Embryonic facial prominence (tissue), 1 donor: ENCODE measurements around the gene GRID2.
"Not testable (repeated sequence)": the region's sequence is repeated elsewhere in the genome, so short reads cannot be mapped to it uniquely, and the experiment has no call there.

Source experiments
- DNase-seq: peaks from one replicate; pipeline ENCODE4 v3.0.0-alpha.2; 2016; ENCODE audit errors: extremely low spot score

The GRID2 gene

DNA sequence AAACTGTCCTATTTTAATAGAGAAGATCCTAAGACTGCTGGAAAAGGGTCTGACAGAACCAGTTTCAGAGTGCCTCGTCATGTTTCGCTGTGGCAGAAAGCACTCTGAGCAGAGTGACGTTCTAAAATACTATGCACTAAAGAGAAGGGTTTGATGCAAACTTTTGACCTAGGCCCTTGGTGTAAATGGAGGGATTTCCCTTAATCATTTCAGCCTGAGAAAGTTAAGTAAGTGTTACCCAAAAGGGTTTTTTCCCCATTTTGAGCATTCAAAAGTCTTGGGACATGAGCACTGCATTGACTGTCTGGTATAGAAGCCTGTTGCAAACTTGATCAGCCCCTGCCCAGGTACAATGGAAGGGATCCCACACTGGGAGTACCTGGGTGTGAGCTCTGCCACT lies 1367.3 kb downstream of the GRID2 start:
- DNase-seq = no peak

DNA sequence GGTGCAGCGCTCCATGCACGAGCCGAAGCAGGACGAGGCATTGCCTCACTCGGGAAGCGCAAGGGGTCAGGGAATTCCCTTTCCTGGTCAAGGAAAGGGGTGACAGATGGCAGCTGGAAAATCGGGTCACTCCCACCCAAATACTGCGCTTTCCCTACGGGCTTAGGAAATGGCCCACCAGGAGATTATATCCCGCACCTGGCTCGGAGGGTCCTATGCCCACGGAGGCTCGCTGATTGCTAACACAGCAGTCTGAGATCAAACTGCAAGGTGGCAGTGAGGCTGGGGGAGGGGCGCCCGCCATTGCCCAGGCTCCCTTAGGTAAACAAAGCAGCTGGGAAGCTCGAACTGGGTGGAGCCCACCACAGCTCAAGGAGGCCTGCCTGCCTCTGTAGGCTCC lies 1373.2 kb downstream of the GRID2 start:
- not testable (repeated sequence) for DNase-seq

DNA sequence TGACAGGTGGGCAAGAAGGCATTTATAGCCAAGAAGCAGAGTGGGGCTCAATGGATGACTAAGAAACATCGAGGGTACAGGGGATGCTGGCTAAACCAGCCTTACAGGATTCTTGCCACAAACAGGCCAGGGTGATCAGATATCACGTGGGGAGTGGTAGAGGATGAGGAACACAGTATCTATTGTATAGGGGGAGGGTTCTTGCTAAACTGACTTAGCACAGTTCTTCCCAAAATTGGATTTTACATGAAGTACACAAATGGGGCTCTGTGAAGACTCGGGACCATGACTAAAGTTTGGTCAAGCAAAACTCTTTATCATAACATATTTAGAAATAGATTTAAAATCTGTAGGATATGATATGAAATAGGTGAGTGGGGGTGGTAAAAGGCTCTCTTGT lies 1380.8 kb downstream of the GRID2 start:
- no peak for DNase-seq

DNA sequence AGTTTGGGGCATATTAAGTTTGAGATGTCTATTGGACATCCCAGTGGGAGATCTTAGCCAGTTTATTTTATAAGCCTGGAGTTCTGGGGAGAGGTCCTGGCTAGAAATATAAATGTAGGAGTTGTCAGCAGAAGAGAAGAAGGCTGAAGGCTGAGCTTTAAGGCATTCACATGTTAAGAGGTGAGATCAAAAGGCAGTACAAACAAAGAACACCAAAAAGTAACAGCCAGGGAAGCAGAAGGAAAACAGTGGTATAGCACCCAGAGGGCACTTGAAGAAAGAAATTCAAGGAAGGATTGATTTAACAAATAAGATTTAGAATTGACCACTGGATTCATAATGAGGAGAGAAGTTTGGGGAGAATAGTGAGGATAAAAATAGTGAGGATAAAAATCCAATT lies 1383.5 kb downstream of the GRID2 start:
- no peak for DNase-seq

DNA sequence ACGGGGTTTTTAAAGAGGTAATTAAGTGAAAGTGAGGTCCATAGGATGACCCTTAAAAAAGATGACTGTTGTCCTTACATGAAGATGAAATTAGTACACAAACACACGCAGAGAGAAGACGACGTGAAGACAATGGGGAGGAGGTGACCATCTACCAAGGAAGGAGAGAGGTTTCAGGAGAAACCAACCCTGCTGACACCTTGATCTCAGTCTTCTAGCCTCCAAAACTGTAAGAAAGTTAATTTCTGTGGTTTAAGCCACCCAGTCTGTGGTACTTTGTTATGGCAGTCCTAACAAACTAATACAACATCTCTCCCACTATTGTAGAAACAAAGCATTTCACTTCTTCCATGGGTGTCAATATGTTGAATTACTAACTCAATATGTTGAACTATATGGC lies 1385.2 kb downstream of the GRID2 start:
- no peak for DNase-seq

DNA sequence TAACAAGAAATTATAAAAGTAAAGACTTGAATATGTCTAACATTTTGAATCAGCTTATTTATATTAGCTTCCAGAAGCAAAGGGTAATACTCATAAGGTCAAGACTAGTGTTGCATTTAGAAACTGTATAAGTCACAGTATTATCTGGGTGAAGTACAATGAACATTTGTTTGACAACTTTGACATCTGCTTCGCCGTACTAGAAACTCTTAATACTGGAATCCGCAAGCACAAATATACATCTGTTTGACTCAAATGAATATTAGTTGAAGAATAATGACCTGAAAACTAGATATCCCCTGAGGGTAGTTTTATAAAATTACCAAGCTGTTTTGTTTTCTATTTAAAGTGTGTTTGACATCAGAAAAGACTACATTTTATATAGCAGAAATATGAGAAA lies 1389.4 kb downstream of the GRID2 start:
- no peak for DNase-seq

DNA sequence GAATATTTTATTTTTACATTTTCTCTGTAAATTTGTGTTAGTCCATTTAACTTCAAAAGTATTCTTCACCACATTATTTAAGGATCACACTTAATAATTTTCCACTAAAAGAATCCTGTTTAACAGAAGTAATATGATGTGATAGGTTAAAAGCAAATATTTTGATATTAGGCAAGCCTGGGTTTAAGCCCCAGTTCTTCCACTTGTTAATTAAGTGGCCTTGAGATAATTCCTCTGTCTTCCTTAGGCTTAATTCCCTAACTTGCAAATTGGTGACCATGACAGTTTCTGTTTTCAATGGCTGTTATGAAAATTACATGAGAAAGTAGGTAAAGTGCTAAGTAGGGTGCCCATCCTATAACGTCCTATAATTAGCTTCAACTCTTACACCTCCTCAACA lies 1394.9 kb downstream of the GRID2 start:
- DNase-seq = no peak

DNA sequence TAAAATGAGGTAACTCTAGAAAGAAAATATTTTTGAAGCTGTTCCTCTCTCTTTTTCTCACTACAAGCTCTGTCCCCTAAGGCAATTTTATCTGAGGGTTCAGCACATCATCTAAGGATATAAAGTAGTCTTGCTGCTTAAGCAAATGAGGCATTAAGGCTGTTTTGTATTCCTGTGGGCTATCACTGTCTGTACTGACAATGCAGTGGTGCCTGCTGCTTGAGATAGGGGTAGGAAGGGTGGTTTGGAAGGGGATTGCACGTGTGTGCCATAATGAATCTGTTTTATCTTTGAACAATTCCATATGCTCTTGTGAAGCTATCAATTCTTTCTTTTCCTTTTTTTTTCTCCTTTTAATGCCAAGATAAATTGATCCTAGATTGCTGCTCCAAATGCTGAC lies 1396.8 kb downstream of the GRID2 start:
- DNase-seq = no peak

DNA sequence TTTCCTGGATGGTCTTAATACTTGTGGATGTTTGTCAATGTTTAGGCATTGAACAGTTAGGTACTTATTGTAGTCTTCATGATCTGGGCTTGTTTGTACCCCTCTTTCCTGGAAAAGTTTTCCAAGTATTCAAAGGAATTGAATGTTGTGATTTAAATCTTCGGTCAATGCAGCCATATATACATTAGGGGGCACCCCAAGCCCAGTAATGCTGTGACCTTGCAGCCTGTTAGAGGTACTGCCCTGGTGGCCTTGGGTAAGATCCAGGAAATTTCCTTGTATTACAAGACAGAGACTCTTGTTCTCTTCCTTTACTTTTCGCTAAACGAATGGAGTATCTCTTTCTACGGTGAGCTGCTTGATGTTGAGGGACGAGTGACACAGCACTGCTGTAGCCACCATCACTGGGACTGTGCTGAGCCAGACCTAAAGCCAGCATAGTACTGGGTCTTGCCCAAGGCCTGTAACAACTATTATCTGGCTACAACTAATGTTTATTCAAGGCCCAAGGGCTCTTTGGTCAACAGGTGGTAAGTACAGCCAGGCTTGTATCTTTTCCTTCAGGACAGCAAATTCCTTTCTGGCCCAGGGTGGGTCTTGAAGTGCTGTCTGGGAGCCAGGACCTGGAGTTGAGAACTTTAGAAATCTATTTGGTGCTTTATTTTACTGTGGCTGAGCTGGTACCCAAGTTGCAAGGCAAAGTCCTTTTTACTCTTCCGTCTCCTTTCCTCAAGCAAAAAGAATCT lies 1406.5 kb downstream of the GRID2 start:
- no peak for DNase-seq

DNA sequence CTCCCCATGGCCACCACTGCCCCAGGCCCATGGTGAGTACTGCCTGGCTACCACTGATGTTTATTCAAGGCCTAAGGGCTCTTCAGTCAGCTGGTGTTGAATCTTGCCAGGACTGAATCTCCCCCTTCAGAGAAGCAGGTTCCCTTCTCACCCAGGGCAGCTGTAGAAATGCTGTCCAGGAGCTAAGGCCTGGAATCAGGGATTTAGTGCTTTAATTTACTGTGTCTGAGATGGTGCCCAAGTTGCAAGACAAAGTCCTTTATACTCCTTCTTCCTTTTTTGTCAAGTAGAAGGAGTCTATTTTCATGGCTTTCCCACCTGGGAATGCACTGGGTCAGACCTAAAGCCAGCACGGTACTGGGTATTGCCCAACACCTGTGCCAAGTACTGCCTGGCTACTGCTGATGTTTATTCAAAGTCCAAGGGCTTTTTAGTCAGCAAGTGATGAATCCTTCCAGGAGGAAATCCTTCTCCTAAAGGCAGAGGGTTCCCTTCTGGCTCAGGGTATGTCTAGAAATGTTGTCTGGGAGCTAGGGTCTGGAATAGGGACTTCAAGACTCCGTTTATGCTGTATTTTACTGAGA lies 1407.2 kb downstream of the GRID2 start:
- DNase-seq = no peak

DNA sequence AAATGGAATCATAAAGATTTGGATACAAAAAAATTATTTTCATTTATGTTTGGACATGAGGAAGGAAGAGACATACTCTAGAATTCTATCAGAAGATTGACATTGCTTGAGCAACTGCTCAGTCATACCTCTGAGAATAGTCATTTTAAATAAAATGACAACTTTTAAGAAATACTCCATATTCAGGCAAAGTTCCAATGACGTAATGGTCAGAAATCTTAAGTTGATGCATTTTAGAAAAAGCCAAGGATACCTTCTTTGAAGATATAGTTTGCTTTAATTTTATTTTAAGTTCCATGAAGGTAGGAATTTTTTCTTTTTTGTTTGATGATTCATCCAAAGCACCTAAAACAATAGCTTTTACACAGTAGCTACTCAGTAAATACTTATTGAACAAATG lies 1414.5 kb downstream of the GRID2 start:
- no peak for DNase-seq

DNA sequence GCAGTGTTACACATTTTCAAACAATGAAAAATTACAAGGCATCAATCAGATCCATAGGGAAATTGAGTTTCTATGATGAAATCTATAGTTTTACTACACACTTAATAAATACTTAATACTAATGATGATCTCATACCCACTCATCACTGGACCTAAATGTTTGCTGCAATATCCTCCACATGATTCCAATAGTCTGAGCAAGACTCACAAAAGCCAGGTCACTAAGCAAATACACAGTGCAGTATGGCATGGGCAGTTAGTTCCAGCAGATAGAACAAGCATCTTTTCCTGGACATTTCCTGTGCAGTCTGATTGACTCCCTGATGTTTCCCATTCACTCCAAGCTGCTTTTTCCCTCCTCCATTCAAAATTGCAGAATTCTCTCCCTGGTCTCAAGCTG lies 1415.8 kb downstream of the GRID2 start:
- no peak for DNase-seq

DNA sequence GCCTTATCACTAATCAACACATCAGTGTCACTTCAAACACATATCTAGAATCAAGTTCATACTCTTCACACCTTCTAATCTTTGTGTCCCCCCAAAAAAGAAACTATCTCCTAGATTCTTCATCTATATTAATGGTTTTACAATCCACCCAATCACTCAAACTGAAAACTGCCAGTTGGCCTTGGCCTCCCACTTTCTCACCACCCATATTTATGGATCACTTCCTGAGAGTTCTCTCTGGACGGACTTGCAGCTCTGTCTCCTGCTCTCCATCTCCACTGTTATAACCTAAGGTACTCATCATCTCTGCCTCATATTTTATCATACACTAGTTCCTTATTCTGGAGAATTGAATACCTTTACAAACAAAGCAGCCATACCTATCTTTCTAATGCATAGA lies 1418.7 kb downstream of the GRID2 start:
- no peak for DNase-seq

DNA sequence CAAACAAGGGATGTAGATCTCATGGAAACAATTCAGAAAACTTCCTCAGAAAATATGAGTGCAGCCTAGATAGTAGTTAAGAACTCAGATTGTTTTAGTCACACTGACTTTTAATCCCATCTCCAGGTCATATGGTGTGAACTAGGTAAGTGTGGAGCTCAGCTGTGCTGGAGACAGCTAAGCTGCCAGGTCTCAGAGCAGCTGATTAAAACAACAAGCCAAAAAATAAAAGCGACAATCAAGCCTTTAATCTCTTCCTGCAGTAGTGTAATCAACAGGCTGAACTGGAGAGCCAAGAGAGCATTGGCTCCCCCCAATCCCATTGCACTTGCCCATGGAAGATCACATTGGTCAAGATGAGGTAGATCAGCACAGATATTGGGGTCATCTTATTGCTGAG lies 1426.5 kb downstream of the GRID2 start:
- DNase-seq = no peak

DNA sequence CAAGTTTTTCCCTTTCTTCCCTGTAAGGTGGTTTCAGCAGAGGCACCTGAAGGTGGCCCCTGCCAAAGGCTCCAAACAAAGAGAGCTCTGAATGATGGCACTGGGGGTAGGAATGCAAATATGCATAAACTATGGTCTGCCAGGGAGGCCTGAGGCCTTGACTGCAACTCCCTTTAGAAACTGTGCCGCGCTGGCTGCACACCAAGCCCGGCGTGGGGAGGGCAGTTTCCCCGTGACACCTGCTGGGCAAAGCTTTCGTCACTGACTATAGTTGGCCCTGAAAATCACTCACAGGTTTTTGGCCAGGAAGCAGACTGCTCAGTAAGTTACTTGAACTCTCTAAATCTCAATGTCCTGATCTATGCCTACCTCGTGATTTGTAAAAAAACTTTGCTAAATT lies 1427.0 kb downstream of the GRID2 start:
- DNase-seq = no peak

DNA sequence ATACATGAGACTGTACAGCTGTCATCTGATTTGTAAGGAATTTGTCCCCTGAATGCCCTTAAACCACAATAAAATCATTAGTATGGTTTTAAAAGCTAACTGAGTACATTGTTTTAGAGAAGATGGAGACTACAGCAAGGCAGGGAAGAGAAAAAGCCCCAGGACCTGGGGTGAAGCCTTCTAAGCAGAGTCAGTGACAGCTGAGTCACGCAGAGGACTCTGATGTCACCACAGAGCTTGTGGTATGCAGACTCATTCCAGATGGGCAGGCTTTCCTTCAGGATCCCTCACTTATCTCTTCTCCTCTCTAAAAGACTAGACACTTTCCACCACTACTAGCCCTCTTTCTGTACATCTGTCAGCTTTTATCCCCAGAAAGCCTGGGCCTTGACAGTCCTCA lies 1427.7 kb downstream of the GRID2 start:
- DNase-seq = no peak

DNA sequence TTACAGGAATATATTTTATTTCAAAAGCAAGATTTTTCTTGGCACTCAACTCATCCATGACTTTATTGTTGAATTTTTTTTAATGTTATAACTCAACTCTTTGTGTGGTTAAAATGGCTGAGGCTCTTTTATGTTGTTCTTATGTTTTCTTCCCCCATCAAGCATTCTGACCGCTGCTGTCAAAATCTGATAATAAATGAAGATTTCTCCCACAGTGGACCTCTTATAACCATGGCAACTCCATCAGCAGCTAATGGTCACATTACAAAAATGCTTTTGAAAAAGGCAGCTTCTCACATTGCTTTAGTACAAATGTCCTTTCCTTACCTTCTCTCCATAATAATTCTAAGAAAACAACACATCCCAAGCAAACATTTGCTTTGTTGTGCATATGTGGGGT lies 1428.7 kb downstream of the GRID2 start:
- no peak for DNase-seq

DNA sequence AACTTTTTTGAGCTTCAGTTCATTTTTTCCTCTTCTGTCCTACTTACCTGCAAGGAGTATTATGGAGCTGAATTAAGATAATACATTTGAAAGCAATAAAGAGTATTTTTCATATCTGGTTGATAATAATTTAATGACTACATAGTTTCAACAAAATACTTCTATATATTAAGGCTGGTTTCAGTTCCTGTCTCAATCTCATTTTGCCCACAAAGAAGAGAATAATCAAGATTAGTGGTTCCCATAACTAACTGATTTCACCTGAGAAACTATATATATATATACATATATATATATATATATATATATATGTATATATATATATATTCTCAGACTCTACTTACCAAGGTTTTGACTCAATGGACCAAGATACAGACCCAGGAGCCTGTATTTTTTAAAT lies 1437.1 kb downstream of the GRID2 start:
- DNase-seq = no peak

DNA sequence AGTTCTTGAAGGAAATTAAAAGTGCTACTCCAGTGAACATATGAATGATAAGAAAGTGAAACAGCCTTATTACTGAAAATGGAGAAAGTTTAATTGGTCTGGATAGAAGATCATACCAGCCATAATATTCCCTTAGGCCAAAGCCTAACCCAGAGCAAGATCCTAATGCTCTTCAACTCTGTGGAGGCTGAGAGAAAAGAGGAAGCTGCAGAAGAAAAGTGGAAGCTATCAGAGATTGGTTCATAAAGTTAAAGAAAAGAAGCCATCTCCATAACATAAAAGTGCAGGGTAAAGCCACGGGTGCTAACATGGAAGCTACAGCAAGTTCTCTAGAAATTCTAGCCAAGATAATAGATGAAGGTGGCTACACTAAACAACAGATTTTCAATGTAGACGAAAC lies 1439.3 kb downstream of the GRID2 start:
- no peak for DNase-seq

DNA sequence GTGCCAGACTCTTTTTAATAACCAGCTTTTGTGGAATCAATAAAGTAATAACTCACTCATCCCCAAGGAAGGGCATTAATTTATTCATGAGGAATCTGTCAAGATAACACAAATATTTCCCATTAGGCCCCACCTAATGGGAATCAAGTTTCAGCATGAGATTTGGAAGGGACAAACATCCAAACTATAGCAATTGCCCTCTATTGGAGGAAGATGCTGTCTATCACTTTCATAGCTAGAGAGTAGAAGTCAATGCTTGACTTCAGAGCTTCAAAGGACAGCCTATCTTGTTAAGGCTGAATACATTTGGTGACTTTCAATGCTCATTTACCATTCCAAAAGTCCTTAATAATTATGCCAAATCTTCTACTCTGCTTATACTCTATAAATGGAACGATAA lies 1439.9 kb downstream of the GRID2 start:
- DNase-seq = no peak

DNA sequence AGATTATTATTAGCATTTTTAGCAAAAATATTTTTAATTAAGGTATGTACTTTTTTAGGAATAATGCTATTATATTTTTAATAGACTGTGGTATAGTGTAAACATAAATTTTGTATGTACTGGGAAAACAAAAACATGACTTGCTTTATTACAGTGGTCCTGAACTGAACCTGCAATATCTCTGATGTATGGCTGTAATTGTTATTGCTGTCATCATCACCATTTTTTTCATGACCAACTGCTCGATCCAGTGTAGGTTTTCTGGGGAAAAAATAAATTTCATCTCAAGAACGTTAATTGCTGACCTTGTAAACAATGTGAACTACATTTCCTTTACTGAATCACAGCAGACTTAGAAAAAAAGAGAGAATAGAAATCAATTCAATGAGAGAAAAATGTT lies 1441.2 kb downstream of the GRID2 start:
- DNase-seq = no peak

DNA sequence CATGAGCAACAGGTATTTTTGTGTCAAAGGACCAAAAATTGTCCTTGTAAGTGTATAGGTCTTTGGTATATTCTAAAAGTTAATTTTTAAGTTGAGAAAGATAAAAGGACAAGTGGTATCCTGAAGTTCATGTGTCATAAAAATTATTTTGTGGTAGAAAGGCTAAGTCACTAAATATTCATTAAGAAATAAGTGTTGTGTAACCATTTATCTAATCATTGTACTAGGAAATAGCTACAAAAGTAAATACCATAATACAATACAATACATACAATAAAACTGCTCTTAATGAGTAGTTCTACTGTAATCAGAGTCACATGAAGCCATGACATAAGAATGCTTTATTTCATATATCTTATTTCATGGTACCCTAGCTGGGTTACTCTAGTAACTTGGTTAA lies 1442.3 kb downstream of the GRID2 start:
- DNase-seq = no peak

DNA sequence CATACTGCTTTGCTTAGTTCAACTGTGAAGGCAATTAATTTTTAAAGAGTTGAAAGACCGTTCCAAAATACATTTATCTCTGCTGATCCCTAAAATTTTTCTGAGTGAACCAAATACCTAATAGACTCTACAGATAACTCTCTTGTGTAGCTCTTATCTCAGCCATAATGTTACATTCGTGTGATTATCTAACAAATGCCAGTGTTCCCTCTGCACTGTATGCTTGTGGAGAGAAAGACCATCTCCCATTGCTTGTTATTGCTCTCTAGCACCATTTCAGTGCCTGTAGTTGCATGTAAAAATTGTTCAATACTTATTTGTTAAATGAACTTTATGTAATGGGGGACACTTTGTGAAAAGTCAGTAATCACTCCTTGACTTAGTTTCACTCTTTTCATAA lies 1443.5 kb downstream of the GRID2 start:
- no peak for DNase-seq
